HepG2 (cell line): Measurements from ENCODE around the gene THADA. TPM values are rescaled to one million over a fixed set of nuclear protein-coding genes. Genes with fewer than 3 reads are reported as not detected.

Source experiments
- DNMT1 ChIP-seq: sonication (generic); formaldehyde crosslinking; IDR thresholded peaks from 2 replicates; pipeline ENCODE4 v1.5.1; 2020; ENCODE audit warnings: mild to moderate bottlenecking, missing genetic modification reagents
- ERF ChIP-seq: IDR thresholded peaks from 2 replicates; pipeline ENCODE4 v1.6.1; 2018; ENCODE audit warnings: missing biosample characterization, missing genetic modification reagents
- FOXA1 ChIP-seq, 2 experiments: fragments of 450-650 bp in 1 of 2; sonication (generic) in 1 of 2; formaldehyde crosslinking in 1 of 2; IDR thresholded peaks; 2 replicates each; pipeline versions ENCODE4 v1.4.0 to v1.6.1; 2016 to 2020; ENCODE audit warnings: missing genetic modification reagents in 1 of 2
- MIER3 ChIP-seq: IDR thresholded peaks from 2 replicates; pipeline ENCODE4 v1.6.1; 2016; ENCODE audit warnings: missing compliant biosample characterization, borderline replicate concordance
- NCOR1 ChIP-seq: fragments of 200-600 bp; sonication (generic); IDR thresholded peaks from 2 replicates; pipeline ENCODE4 v1.7.0; 2017; ENCODE audit warnings: antibody characterized with exemption, low read length, borderline replicate concordance
- NFIB ChIP-seq: sonication (generic); formaldehyde crosslinking; IDR thresholded peaks from 2 replicates; pipeline ENCODE4 v1.9.0; 2021; ENCODE audit warnings: missing genetic modification reagents, mild to moderate bottlenecking, borderline replicate concordance
- PTBP1 ChIP-seq: fragments of 200-400 bp; formaldehyde crosslinking; IDR thresholded peaks from 2 replicates; pipeline ENCODE4 v1.6.1; 2018; ENCODE audit warnings: low read length, low read depth; ENCODE audit not compliant: poor library complexity, severe bottlenecking
- RFX5 ChIP-seq: IDR thresholded peaks from 2 replicates; pipeline ENCODE4 v1.6.1; 2011; ENCODE audit warnings: low read depth, low read length, improper control_type of control experiment
- RXRA ChIP-seq: sonication (generic); formaldehyde crosslinking; IDR thresholded peaks from 2 replicates; pipeline ENCODE4 v1.5.1; 2020; ENCODE audit warnings: missing genetic modification reagents
- SP1 ChIP-seq, 2 experiments: fragments of 450-650 bp in 1 of 2; sonication (generic) in 1 of 2; formaldehyde crosslinking in 1 of 2; IDR thresholded peaks; 2 replicates each; pipeline versions ENCODE4 v1.4.0 to v1.6.1; 2016 to 2020; ENCODE audit warnings: missing genetic modification reagents in 1 of 2
- STAG1 ChIP-seq: sonication (generic); formaldehyde crosslinking; IDR thresholded peaks from 2 replicates; pipeline ENCODE4 v1.4.0; 2020; ENCODE audit warnings: missing genetic modification reagents
- TAF1 ChIP-seq: sonication (generic); formaldehyde crosslinking; IDR thresholded peaks from 2 replicates; pipeline ENCODE4 v1.4.0; 2020; ENCODE audit warnings: missing genetic modification reagents
- YEATS4 ChIP-seq: sonication (generic); formaldehyde crosslinking; IDR thresholded peaks from 2 replicates; pipeline ENCODE4 v1.4.0; 2020; ENCODE audit warnings: missing genetic modification reagents, borderline replicate concordance
- ZBTB1 ChIP-seq: sonication (generic); formaldehyde crosslinking; IDR thresholded peaks from 2 replicates; pipeline ENCODE4 v1.4.0; 2020; ENCODE audit warnings: missing genetic modification reagents, borderline replicate concordance
- ZFX ChIP-seq: sonication (generic); formaldehyde crosslinking; IDR thresholded peaks from 2 replicates; pipeline ENCODE4 v1.4.0; 2020; ENCODE audit warnings: mild to moderate bottlenecking, low read depth, missing genetic modification reagents, moderate library complexity
- ZKSCAN8 ChIP-seq: IDR thresholded peaks from 2 replicates; pipeline ENCODE4 v1.6.1; 2016; ENCODE audit warnings: borderline replicate concordance, missing genetic modification reagents, missing compliant biosample characterization
- ZMYM3 ChIP-seq: sonication (generic); formaldehyde crosslinking; IDR thresholded peaks from 2 replicates; pipeline ENCODE4 v1.5.1; 2020; ENCODE audit warnings: mild to moderate bottlenecking, missing genetic modification reagents
- ZNF253 ChIP-seq: sonication (generic); formaldehyde crosslinking; IDR thresholded peaks from 2 replicates; pipeline ENCODE4 v1.8.0; 2022; ENCODE audit warnings: mild to moderate bottlenecking, missing genetic modification reagents, borderline replicate concordance
- ZNF326 ChIP-seq: sonication (generic); formaldehyde crosslinking; IDR thresholded peaks from 2 replicates; pipeline ENCODE4 v1.4.0; 2020; ENCODE audit warnings: missing genetic modification reagents, borderline replicate concordance
- ZNF335 ChIP-seq: sonication (generic); formaldehyde crosslinking; IDR thresholded peaks from 2 replicates; pipeline ENCODE4 v1.4.0; 2020; ENCODE audit warnings: missing genetic modification reagents
- ZNF350 ChIP-seq: sonication (generic); formaldehyde crosslinking; IDR thresholded peaks from 2 replicates; pipeline ENCODE4 v1.4.0; 2020; ENCODE audit warnings: mild to moderate bottlenecking, low read depth, missing genetic modification reagents, borderline replicate concordance
- ZNF382 ChIP-seq: sonication (generic); formaldehyde crosslinking; IDR thresholded peaks from 2 replicates; pipeline ENCODE4 v1.5.0; 2020; ENCODE audit warnings: missing genetic modification reagents, mild to moderate bottlenecking, borderline replicate concordance
- ZNF484 ChIP-seq: sonication (generic); formaldehyde crosslinking; IDR thresholded peaks from 2 replicates; pipeline ENCODE4 v1.5.1; 2020; ENCODE audit warnings: mild to moderate bottlenecking, low read depth, missing genetic modification reagents, borderline replicate concordance
- ZNF616 ChIP-seq: sonication (generic); formaldehyde crosslinking; IDR thresholded peaks from 2 replicates; pipeline ENCODE4 v1.5.0; 2020; ENCODE audit warnings: low read depth, mild to moderate bottlenecking, missing genetic modification reagents
- ZNF782 ChIP-seq: sonication (generic); formaldehyde crosslinking; IDR thresholded peaks from 2 replicates; pipeline ENCODE4 v1.4.0; 2020; ENCODE audit warnings: missing genetic modification reagents, mild to moderate bottlenecking, borderline replicate concordance
- ZNF878 ChIP-seq: sonication (generic); formaldehyde crosslinking; IDR thresholded peaks from 2 replicates; pipeline ENCODE4 v1.8.1; 2023; ENCODE audit warnings: mild to moderate bottlenecking, missing genetic modification reagents, moderate library complexity
- ZSCAN25 ChIP-seq: sonication (generic); formaldehyde crosslinking; IDR thresholded peaks from 2 replicates; pipeline ENCODE4 v1.8.0; 2022; ENCODE audit warnings: mild to moderate bottlenecking, missing genetic modification reagents
- polyA plus RNA-seq, 8 experiments: library from polyadenylated mRNA; depleted of rRNA in 3 of 8; stranded (reverse) in 7 of 8; unstranded in 1 of 8; fragments of >200 nt; fragmentation: Illumina TruSeq in 4 of 8; extraction: Trizol in 4 of 8; gene quantifications; 2 replicates each; pipeline versions ENCODE4 v1.2.1 to v1.2.3, GENCODE V29; 2011 to 2016; ENCODE audit warnings: low read depth in 4 of 8, missing spikeins in 1 of 8, mixed read lengths in 1 of 8; ENCODE audit not compliant: insufficient read depth in 1 of 8
- total RNA-seq, 5 experiments: library from RNA; depleted of rRNA; stranded (reverse); fragments of >200 nt; fragmentation: Illumina TruSeq; extraction: Trizol; gene quantifications; 2 replicates each; pipeline ENCODE4 v1.2.3, GENCODE V29; 2016; ENCODE audit warnings: low read depth in 1 of 5
- TF ChIP-seq, protein P1 (sequence below): sonication (generic); formaldehyde crosslinking; IDR thresholded peaks from 2 replicates; pipeline ENCODE4 v1.9.0; 2021; ENCODE audit warnings: missing genetic modification reagents, borderline replicate concordance
- TF ChIP-seq, protein P2 (sequence below): sonication (generic); formaldehyde crosslinking; IDR thresholded peaks from 2 replicates; pipeline ENCODE4 v1.5.0; 2020; ENCODE audit warnings: mild to moderate bottlenecking, missing genetic modification reagents

Gene THADA
- total and polyA plus RNA-seq, 2 of the 13 experiments (the other 11 are each of a cell fraction or from before 2014, with no cell fraction given) = 12.7 to 21.7 TPM

DNA sequence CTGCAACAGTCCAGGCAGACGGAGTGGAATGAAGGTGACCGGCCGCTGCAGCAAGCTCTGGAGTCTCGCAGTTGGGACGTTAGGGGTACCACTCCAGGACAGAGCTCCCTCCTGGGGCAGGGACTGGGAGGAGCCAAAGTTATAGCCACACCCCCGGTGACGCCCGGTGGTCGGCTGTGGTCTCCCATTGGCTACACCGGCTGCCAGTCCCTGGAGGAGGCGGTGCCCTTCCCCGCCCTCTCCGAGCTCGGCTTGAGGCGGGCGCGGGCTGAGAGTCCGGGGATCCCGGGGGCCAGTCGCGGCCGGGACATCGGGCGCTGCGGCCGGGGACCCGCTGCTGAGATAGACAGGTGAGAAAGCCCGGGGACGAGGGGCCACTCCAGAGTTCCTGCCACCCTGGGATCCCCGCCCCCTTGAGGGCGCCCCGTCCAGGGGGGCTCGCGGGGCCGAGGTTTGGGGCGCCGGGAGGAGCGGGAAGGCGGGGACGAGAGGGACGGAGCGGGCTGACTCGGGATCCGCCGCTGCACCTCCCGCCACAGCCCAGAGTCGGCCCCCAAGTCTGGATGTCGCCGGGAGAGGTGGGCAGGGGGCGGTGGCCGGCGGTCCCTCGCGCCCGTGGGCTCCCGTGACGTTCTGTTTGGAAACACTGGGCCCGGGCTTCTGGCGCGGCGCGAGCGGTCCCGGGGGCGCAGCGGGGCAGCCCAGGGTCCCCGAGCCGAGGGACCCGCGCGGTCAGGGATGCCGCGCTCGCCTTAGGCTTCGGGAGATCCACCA, 41.4 kb upstream of the THADA start, which contains the start of gene PLEKHH2 (continued):
- TF ChIP-seq SP1 (IDR thresholded peaks at IDR 0.05) = 0 out of 2 replicates have a peak, but pooled peaks have one; percentile 28
- peak; percentile 98 for TF ChIP-seq SP1 (CRISPR knock-in tag; IDR thresholded peaks at IDR 0.05)
- TF ChIP-seq NFIB (CRISPR knock-in tag) = no peak
- TF ChIP-seq ZNF484 = no peak
- TF ChIP-seq MIER3 (CRISPR knock-in tag) = no peak
- TF ChIP-seq PTBP1 = no peak
- no peak for TF ChIP-seq ZNF382 (CRISPR knock-in tag)
- TF ChIP-seq ZNF350 = peak; percentile 61; the same call in 1 of the 2 replicates
- no peak for TF ChIP-seq ZNF253 (CRISPR knock-in tag)
- TF ChIP-seq ZNF878 = no peak
- no peak for TF ChIP-seq ZNF326 (CRISPR knock-in tag)
- no peak for TF ChIP-seq ZBTB1 (CRISPR knock-in tag)
- no peak for TF ChIP-seq STAG1 (CRISPR knock-in tag)
- TF ChIP-seq TAF1 (CRISPR knock-in tag) = peak; percentile 33
- no peak for TF ChIP-seq NCOR1
- no peak for TF ChIP-seq ERF (CRISPR knock-in tag)
- peak; percentile 56; the same call in 1 of the 2 replicates for TF ChIP-seq YEATS4 (CRISPR knock-in tag)
- TF ChIP-seq, protein P1, sequence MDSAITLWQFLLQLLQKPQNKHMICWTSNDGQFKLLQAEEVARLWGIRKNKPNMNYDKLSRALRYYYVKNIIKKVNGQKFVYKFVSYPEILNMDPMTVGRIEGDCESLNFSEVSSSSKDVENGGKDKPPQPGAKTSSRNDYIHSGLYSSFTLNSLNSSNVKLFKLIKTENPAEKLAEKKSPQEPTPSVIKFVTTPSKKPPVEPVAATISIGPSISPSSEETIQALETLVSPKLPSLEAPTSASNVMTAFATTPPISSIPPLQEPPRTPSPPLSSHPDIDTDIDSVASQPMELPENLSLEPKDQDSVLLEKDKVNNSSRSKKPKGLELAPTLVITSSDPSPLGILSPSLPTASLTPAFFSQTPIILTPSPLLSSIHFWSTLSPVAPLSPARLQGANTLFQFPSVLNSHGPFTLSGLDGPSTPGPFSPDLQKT (CRISPR knock-in tag) = no peak
- no peak for TF ChIP-seq FOXA1 (IDR thresholded peaks at IDR 0.05)
- no peak for TF ChIP-seq FOXA1 (CRISPR knock-in tag; IDR thresholded peaks at IDR 0.05)
- no peak for TF ChIP-seq ZSCAN25 (CRISPR knock-in tag)
- TF ChIP-seq ZNF782 = no peak
- no peak; the same call in 1 of the 2 replicates for TF ChIP-seq DNMT1
- TF ChIP-seq, protein P2, sequence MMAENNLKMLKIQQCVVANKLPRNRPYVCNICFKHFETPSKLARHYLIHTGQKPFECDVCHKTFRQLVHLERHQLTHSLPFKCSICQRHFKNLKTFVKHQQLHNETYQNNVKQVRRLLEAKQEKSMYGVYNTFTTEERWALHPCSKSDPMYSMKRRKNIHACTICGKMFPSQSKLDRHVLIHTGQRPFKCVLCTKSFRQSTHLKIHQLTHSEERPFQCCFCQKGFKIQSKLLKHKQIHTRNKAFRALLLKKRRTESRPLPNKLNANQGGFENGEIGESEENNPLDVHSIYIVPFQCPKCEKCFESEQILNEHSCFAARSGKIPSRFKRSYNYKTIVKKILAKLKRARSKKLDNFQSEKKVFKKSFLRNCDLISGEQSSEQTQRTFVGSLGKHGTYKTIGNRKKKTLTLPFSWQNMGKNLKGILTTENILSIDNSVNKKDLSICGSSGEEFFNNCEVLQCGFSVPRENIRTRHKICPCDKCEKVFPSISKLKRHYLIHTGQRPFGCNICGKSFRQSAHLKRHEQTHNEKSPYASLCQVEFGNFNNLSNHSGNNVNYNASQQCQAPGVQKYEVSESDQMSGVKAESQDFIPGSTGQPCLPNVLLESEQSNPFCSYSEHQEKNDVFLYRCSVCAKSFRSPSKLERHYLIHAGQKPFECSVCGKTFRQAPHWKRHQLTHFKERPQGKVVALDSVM (CRISPR knock-in tag) = no peak
- TF ChIP-seq ZKSCAN8 (CRISPR knock-in tag) = no peak
- TF ChIP-seq ZMYM3 (CRISPR knock-in tag) = peak; percentile 10; the same call in 1 of the 2 replicates
- peak; percentile 27; the same call in 1 of the 2 replicates for TF ChIP-seq ZFX (CRISPR knock-in tag)
- no peak for TF ChIP-seq ZNF616 (CRISPR knock-in tag)
- no peak for TF ChIP-seq RFX5
- TF ChIP-seq RXRA = peak; percentile 44; the same call in 1 of the 2 replicates
- no peak for TF ChIP-seq ZNF335 (CRISPR knock-in tag)
